ENCODE data around the gene ZFYVE9. TPM values are rescaled to one million over a fixed set of nuclear protein-coding genes. Genes with fewer than 3 reads are reported as not detected.

The ZFYVE9 gene
- total RNA-seq, 4 donors from 2014 or later = 29.5 to 60.4 (median 33.2) TPM

DNA sequence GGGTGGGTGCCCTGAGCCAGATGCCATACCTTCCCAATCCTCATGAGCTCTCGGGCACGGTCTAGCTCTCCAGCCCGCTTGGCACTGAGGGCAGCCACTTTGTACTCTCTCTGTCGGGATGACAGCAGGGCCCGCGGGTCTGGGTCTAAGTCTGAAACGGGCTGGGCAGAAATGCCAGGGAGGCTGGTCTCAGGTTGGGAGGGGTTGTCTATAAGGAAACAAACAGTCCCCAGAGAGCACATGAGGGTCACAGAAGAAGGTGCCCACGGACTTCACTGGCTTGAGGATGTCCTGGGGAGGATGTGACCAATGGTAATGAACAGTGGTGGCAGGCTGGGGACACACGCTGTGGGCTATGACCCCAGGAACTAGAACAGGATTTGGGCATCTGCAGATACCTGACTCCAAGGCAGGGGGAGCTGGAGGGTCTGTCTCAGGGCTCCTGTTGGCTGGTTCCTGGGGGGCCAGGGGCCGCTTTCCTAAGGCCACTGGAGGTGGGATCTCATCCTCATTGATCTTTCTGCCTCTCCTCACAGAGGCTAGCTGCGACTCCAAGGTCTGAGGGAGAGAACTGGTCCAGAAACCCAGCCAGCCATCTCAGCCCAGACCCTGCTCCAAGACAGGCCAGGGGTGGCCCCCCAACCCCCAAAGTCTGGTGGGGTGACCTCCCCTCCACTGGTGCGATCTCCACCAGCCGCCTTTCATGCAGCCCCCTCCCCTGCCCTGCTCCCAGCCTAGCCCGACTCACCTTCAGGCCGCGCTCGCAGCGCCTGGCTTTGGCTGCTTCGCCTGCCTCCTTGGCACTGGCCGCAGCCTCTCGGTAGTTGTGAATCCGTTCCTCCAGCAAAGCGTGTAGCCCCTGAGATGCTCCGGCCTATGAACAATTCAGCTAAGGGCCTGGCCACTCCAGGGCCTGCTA lies 218.0 kb downstream of the ZFYVE9 start:
- Histone ChIP-seq H3K27me3 (no peaks in the 10 kb centered on the region), H3K27ac (no peak overlapping the region), H3K36me3 (peaks cover 81% of the 10 kb centered on the region), H3K4me3 (no peak overlapping the region), H3K4me1 (peaks cover 11% of the 10 kb centered on the region), H3K9me3 (no peaks in the 10 kb centered on the region)
- WGBS = 92% methylated on average over 18 of the region's 24 CpGs
- TF ChIP-seq POLR2A (IDR thresholded peaks at IDR 0.05) = no peak
- TF ChIP-seq, protein P1, sequence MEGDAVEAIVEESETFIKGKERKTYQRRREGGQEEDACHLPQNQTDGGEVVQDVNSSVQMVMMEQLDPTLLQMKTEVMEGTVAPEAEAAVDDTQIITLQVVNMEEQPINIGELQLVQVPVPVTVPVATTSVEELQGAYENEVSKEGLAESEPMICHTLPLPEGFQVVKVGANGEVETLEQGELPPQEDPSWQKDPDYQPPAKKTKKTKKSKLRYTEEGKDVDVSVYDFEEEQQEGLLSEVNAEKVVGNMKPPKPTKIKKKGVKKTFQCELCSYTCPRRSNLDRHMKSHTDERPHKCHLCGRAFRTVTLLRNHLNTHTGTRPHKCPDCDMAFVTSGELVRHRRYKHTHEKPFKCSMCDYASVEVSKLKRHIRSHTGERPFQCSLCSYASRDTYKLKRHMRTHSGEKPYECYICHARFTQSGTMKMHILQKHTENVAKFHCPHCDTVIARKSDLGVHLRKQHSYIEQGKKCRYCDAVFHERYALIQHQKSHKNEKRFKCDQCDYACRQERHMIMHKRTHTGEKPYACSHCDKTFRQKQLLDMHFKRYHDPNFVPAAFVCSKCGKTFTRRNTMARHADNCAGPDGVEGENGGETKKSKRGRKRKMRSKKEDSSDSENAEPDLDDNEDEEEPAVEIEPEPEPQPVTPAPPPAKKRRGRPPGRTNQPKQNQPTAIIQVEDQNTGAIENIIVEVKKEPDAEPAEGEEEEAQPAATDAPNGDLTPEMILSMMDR (IDR thresholded peaks at IDR 0.05) = no peak
- TF ChIP-seq EP300 (IDR thresholded peaks at IDR 0.05) = no peak
- TF ChIP-seq POLR2AphosphoS5 (IDR thresholded peaks at IDR 0.05) = no peak
- DNase-seq (ENCODE audit: low spot score in 2 of 2) = no peak

DNA sequence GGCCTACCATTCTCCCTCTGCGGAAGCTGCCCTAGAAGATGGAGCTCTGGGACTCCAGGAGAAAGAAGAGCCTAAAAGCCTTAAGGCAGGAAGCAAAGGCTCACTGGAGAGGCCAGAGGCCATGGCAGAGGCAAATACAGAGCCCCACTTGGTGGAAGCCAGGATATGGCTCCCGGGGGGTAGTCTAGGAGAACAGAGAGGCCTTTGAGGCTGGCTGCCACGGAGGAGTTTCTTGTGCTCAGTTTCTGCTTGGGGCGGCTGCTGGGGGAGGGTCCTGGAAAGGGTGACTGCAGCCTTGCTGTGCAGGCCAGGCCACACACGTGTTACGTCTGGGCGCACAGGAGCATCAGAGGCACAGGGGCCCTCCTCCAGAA lies 218.7 kb downstream of the ZFYVE9 start:
- DNase-seq (ENCODE audit: low spot score in 2 of 2) = no peak
- Histone ChIP-seq H3K36me3 (peaks cover 74% of the 10 kb centered on the region), H3K4me1 (peaks cover 17% of the 10 kb centered on the region), H3K9me3 (no peaks in the 10 kb centered on the region), H3K27me3 (no peaks in the 10 kb centered on the region), H3K4me3 (no peak overlapping the region), H3K27ac (no peak overlapping the region)
- no peak for TF ChIP-seq EP300 (IDR thresholded peaks at IDR 0.05)
- WGBS = 83% methylated on average over 7 of the region's 7 CpGs

DNA sequence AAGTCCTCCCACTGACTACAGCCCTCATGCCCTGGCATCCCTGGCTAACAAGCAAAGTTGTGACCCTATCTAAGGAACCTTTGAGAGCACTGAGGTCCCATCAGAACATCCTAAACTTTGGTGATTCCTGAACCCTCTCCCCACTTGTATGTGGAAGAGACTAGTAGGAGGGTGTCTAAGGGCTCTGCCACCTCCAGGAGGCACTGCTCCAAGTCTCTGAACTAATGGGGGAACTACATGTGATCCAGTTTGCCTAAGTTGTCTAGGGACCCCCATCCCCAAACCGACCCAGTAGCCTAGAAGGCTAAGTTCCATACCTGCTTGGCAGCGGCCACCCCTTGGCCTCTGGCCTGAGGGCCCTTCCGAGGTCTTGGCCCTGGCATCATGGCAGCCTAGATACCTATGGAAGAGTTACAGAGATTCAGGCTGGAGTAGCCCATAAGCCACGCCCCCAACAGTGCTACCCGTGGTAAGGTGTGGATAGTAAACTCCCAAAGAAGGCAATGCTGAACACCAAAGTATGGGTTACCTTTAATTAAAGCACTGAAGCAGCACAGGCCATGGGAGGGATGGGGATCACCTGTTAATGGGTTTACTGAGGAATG lies 222.4 kb downstream of the ZFYVE9 start:
- peaks cover 28% of the 10 kb centered on the region for H3K4me1 ChIP-seq
- TF ChIP-seq, protein P1 (IDR thresholded peaks at IDR 0.05) = no peak
- TF ChIP-seq POLR2AphosphoS5 (IDR thresholded peaks at IDR 0.05) = no peak
- no peak for TF ChIP-seq EP300 (IDR thresholded peaks at IDR 0.05)
- no peak for TF ChIP-seq POLR2A (IDR thresholded peaks at IDR 0.05)
- DNase-seq (ENCODE audit: low spot score in 2 of 2) = no peak
- H3K4me3 ChIP-seq = no peak overlapping the region
- H3K27me3 ChIP-seq = no peaks in the 10 kb centered on the region
- WGBS = 77% methylated on average over 5 of the region's 5 CpGs
- H3K36me3 ChIP-seq = peaks cover 37% of the 10 kb centered on the region
- H3K27ac ChIP-seq = no peak overlapping the region
- H3K9me3 ChIP-seq = no peaks in the 10 kb centered on the region

DNA sequence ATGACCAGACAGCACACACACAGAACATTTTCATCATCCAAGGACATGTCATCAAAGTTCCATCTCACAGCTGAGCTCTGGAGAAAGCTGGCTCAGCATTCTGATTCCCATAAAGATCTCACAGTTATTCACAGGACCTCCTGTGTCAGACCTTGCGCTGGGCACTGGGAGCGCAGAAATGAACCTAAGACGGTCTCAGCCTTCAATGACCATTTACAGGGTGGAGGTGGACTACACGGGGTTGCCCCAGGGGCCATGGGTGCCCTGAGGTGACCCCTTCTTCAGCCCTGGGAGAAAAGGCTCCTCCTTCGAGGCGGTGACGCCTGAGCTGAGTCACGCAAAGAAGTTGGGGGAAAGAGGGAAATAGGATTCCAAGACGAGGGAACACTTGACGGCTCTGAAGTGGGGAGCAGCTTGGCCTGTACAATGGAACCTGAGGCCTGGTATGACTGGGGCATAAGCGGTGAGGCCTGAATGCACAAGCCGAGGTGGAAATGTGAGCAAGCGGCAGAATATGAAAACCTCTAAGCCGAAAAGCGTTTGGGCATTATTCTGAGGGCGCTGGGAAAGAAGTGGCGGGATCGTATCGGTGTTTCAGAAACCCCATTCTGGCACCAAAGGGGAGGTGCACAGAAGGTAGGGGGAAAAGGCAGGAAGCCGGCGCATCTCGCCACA lies 223.3 kb downstream of the ZFYVE9 start:
- Histone ChIP-seq H3K4me1 (peaks cover 28% of the 10 kb centered on the region), H3K27ac (peak overlapping the region; percentile 92), H3K4me3 (peak overlapping the region; percentile 82), H3K27me3 (no peaks in the 10 kb centered on the region), H3K36me3 (peaks cover 28% of the 10 kb centered on the region), H3K9me3 (no peaks in the 10 kb centered on the region)
- 7% methylated on average over 22 of the region's 22 CpGs for WGBS
- peak in 1 of 2 donors; percentile 81 for DNase-seq (ENCODE audit: low spot score in 2 of 2)
- TF ChIP-seq, protein P1 (IDR thresholded peaks at IDR 0.05) = no peak
- TF ChIP-seq POLR2A (IDR thresholded peaks at IDR 0.05) = peak in 1 of 2 donors; percentile 30

DNA sequence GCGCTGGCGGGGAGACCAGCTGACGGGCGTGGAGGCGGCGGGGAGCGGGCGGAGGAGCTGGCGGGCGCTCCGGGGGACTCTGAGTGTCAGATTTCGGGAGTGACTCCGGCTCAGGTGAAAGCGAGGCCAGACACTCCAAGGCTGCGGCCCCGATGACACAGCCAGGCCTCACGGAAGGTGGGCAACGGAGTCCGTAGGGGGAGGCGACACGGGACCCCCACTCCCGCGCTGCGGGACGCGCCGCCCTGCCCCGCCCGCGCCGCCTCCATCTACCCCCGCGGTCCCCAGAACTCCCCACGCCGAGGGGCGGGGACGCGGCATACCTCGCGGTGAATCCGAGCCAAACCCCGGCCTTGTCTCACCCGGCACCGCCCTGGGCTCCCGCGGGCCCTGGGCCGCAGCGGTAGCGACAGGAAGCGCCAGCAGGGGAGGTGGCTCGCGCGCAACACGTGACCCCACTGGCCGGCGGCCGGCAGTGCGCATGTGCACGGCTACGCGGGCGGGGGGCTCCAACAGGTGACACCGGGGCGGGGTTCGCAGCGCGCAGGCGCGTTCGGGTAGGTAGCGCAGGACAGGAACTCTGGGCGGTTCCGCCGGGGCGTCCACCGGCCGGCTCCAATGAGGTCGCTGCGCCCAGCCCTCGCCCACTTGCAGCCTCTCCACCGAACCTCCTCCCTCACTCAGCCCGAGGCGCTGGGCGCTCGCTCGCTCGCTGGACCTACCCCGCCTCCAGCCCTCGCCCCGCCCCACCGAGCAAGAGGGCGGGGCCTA lies 224.0 kb downstream of the ZFYVE9 start, which contains the start of gene CC2D1B:
Gene CC2D1B (minus strand): TSS at position 460 of the 771 bp plus-strand sequence. CDS start 1,585 bp downstream, outside the sequence.
- Histone ChIP-seq H3K9me3 (no peaks in the 10 kb centered on the region), H3K4me1 (peaks cover 28% of the 10 kb centered on the region), H3K27me3 (no peaks in the 10 kb centered on the region), H3K4me3 (peak within 1 kb of the TSS; percentile 82), H3K27ac (peak within 1 kb of the TSS; percentile 92), H3K36me3 (peaks cover 21% of the 10 kb centered on the region)
- 0% methylated on average over 17 of the region's 92 CpGs for WGBS
- peak; percentile 99 for DNase-seq (ENCODE audit: low spot score in 2 of 2)
- TF ChIP-seq POLR2AphosphoS5 (IDR thresholded peaks at IDR 0.05) (peak; percentile 50 to 92 (median 84)), POLR2A (IDR thresholded peaks at IDR 0.05) (peak; percentile 49 to 83), EP300 (IDR thresholded peaks at IDR 0.05) (no peak)
- TF ChIP-seq, protein P1 (IDR thresholded peaks at IDR 0.05) = peak in 1 of 2 donors; percentile 26

Measured in suprapubic skin (tissue), 4 donors.